GM12878 (cell line): Measurements from ENCODE around the gene VIPR1. TPM values are rescaled to one million over a fixed set of nuclear protein-coding genes. Genes with fewer than 3 reads are reported as not detected.

Experiments used
- CHD1 ChIP-seq: IDR thresholded peaks from 2 replicates; pipeline ENCODE4 v1.6.1; 2012; ENCODE audit warnings: low read depth, low read length, improper control_type of control experiment
- CHD2 ChIP-seq: IDR thresholded peaks from 2 replicates; pipeline ENCODE4 v1.6.1; 2011; ENCODE audit warnings: low read depth, low read length, improper control_type of control experiment, borderline replicate concordance
- EP300 ChIP-seq, 2 experiments: fragments of 150-350 bp in 1 of 2; IDR thresholded peaks; 2 replicates each; pipeline ENCODE4 v1.6.1; 2011 to 2012; ENCODE audit warnings: low read depth in 2 of 2, low read length in 2 of 2, borderline replicate concordance in 1 of 2, improper control_type of control experiment in 1 of 2, inconsistent platforms in 1 of 2; ENCODE audit not compliant: control insufficient read depth in 1 of 2
- FOXM1 ChIP-seq: IDR thresholded peaks from 2 replicates; pipeline ENCODE4 v1.6.1; 2012; ENCODE audit warnings: low read depth, mild to moderate bottlenecking, inconsistent platforms, low read length, moderate library complexity
- HDGF ChIP-seq: fragments of 450-650 bp; IDR thresholded peaks from 2 replicates; pipeline ENCODE4 v1.6.1; 2016; ENCODE audit warnings: antibody characterized with exemption
- KDM1A ChIP-seq: fragments of 200-600 bp; sonication (generic); IDR thresholded peaks from 2 replicates; pipeline ENCODE4 v1.6.1; 2016; ENCODE audit warnings: borderline replicate concordance
- KLF5 ChIP-seq: fragments of 450-650 bp; IDR thresholded peaks from 2 replicates; pipeline ENCODE4 v1.6.1; 2014; ENCODE audit warnings: mild to moderate bottlenecking; ENCODE audit not compliant: partially characterized antibody
- NBN ChIP-seq: fragments of 450-650 bp; IDR thresholded peaks from 2 replicates; pipeline ENCODE4 v1.6.1; 2016
- NRF1 ChIP-seq: conservative IDR thresholded peaks from 2 replicates; pipeline ENCODE4 v1.6.1; 2011; ENCODE audit warnings: mild to moderate bottlenecking, low read depth, low read length, improper control_type of control experiment
- PML ChIP-seq: IDR thresholded peaks from 2 replicates; pipeline ENCODE4 v1.6.1; 2012; ENCODE audit warnings: low read length, inconsistent platforms
- POU2F2 ChIP-seq: IDR thresholded peaks from 3 replicates; pipeline ENCODE4 v1.6.1; 2011; ENCODE audit warnings: low read depth, mild to moderate bottlenecking, low read length, borderline replicate concordance
- RELA ChIP-seq: fragments of 450-650 bp; IDR thresholded peaks from 2 replicates; pipeline ENCODE4 v1.8.0; 2014; ENCODE audit warnings: borderline replicate concordance; ENCODE audit not compliant: partially characterized antibody
- SIN3A ChIP-seq: IDR thresholded peaks from 2 replicates; pipeline ENCODE4 v1.6.1; 2012; ENCODE audit warnings: low read depth, low read length, improper control_type of control experiment
- SMAD5 ChIP-seq: IDR thresholded peaks from 2 replicates; pipeline ENCODE4 v1.6.1; 2016; ENCODE audit warnings: antibody characterized with exemption, low read depth
- SP1 ChIP-seq: IDR thresholded peaks from one replicate; pipeline ENCODE4 v1.6.1; 2011; ENCODE audit warnings: low read depth, low read length
- TAF1 ChIP-seq: IDR thresholded peaks from 2 replicates; pipeline ENCODE4 v1.6.1; 2011; ENCODE audit warnings: mild to moderate bottlenecking, low read depth, low read length, borderline replicate concordance
- ZNF24 ChIP-seq: fragments of 450-650 bp; IDR thresholded peaks from 2 replicates; pipeline ENCODE4 v1.6.1; 2017; ENCODE audit warnings: antibody characterized with exemption, mild to moderate bottlenecking
- ZNF274 ChIP-seq: IDR thresholded peaks from one replicate; pipeline ENCODE4 v1.8.0; 2011; ENCODE audit not compliant: insufficient read length, insufficient read depth
- ZSCAN29 ChIP-seq: fragments of 450-650 bp; IDR thresholded peaks from 2 replicates; pipeline ENCODE4 v1.6.1; 2017; ENCODE audit warnings: mild to moderate bottlenecking, moderate library complexity
- polyA plus RNA-seq, 11 experiments: library from polyadenylated mRNA; depleted of rRNA in 4 of 11; unstranded in 6 of 11; stranded (reverse) in 5 of 11; fragments of >200 nt; fragmentation: Nextera tagmentation in 4 of 11; fragmentation: Illumina TruSeq in 1 of 11; extraction: Ambion mirVana in 4 of 11; extraction: Trizol in 1 of 11; gene quantifications; 1 replicate in 1 of 11; 2 replicates in 10 of 11; pipeline versions ENCODE4 v1.2.1 to v1.2.3, GENCODE V29; 2011 to 2016; ENCODE audit warnings: inconsistent platforms in 2 of 11, missing spikeins in 2 of 11, low read depth in 1 of 11
- total RNA-seq, 4 experiments: library from RNA; depleted of rRNA in 3 of 4; stranded (reverse); fragments of >200 nt in 3 of 4; fragmentation: Illumina TruSeq in 1 of 4; extraction: Trizol in 1 of 4; gene quantifications; 2 replicates each; pipeline versions ENCODE4 v1.2.1 to v1.2.3, GENCODE V29; 2013 to 2021
- TF ChIP-seq, protein P1 (sequence below): IDR thresholded peaks from 2 replicates; pipeline ENCODE4 v1.6.1; 2012; ENCODE audit warnings: low read depth, low read length, improper control_type of control experiment
- TF ChIP-seq, protein P2 (sequence below): IDR thresholded peaks from 2 replicates; pipeline ENCODE4 v1.6.1; 2011; ENCODE audit warnings: mild to moderate bottlenecking, low read depth, low read length, moderate library complexity; ENCODE audit not compliant: insufficient replicate concordance
- TF ChIP-seq, protein P3 (sequence below): fragments of 450-650 bp; IDR thresholded peaks from 2 replicates; pipeline ENCODE4 v1.6.1; 2018; ENCODE audit warnings: mild to moderate bottlenecking, low read depth, moderate library complexity; ENCODE audit not compliant: partially characterized antibody
- TF ChIP-seq, protein P4 (sequence below): fragments of 450-650 bp; IDR thresholded peaks from 2 replicates; pipeline ENCODE4 v1.6.1; 2017; ENCODE audit warnings: low read depth, mild to moderate bottlenecking, moderate library complexity
- TF ChIP-seq, protein P5 (sequence below): IDR thresholded peaks from 2 replicates; pipeline ENCODE4 v1.6.1; 2012; ENCODE audit warnings: low read depth, low read length, improper control_type of control experiment

VIPR1 gene
- total and polyA plus RNA-seq, 10 of the 15 experiments (the other 5 are each of a cell fraction or from before 2014, with no cell fraction given) = 0.03 to 0.28 (median 0.12) TPM; not detected in 6

DNA sequence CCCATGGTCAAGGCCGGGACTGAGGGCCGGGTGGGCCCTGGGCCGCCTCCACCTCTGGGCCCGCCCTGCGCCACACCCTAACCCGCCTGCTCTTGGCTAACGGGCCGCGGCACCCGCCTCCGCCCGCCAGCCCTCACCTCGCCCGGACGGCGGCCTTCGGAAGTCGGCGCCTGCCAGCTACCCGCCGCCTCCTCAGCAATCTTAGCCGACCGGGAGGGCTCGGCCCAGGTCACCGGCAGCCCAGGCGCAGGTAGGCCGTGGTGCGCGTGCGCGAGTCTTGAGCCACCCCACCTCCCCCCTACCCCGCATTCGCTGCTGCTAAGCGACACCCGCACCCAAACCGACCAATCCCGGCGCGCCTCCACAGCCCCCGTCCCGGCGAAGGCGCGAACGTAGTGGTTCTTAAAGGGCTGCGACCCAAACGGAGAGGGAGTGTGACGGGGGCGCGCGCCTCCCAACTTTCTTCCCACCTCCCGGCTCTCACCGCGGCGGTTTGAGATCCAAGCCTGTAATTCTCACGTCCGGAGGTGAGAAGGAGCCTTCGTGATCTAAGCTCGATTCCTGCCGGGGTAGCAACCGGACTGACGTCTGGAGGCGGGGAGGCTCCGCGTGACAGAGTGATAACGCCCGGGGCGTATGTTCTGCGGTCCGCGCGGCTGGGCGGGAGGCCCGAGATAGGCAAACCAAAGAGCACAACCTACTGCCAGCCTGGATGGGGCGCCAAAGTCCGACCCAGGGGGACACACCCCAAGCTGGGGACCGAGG, 79.4 kb downstream of the VIPR1 start, which contains the start of gene SEC22C (continued):
- TF ChIP-seq ZSCAN29 (no peak), KDM1A (no peak), CHD1 (no peak), SIN3A (peak; percentile 53; the same call in 1 of the 2 replicates), SMAD5 (peak; percentile 62; the same call in 1 of the 2 replicates), CHD2 (peak; percentile 72), KLF5 (no peak), NBN (peak; percentile 84), ZNF24 (peak; percentile 35; the same call in 1 of the 2 replicates), TAF1 (peak; percentile 32; the same call in 1 of the 2 replicates), EP300 (IDR thresholded peaks at IDR 0.05; ENCODE audit: borderline replicate concordance in 1 of 2, control insufficient read depth in 1 of 2, low read depth in 2 of 2, low read length in 2 of 2) (no peak), PML (no peak), NRF1 (peak; percentile 86), RELA (no peak), ZNF274 (no peak), POU2F2 (peak; percentile 7; the same call in 1 of the 3 replicates), SP1 (peak; percentile 76), HDGF (0 out of 2 replicates have a peak, but pooled peaks have one; percentile 57), FOXM1 (no peak)
- TF ChIP-seq, protein P1, sequence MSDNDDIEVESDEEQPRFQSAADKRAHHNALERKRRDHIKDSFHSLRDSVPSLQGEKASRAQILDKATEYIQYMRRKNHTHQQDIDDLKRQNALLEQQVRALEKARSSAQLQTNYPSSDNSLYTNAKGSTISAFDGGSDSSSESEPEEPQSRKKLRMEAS = peak; percentile 74; the same call in 1 of the 2 replicates
- TF ChIP-seq, protein P2, sequence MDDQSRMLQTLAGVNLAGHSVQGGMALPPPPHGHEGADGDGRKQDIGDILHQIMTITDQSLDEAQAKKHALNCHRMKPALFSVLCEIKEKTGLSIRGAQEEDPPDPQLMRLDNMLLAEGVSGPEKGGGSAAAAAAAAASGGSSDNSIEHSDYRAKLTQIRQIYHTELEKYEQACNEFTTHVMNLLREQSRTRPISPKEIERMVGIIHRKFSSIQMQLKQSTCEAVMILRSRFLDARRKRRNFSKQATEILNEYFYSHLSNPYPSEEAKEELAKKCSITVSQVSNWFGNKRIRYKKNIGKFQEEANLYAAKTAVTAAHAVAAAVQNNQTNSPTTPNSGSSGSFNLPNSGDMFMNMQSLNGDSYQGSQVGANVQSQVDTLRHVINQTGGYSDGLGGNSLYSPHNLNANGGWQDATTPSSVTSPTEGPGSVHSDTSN = no peak
- TF ChIP-seq, protein P3, sequence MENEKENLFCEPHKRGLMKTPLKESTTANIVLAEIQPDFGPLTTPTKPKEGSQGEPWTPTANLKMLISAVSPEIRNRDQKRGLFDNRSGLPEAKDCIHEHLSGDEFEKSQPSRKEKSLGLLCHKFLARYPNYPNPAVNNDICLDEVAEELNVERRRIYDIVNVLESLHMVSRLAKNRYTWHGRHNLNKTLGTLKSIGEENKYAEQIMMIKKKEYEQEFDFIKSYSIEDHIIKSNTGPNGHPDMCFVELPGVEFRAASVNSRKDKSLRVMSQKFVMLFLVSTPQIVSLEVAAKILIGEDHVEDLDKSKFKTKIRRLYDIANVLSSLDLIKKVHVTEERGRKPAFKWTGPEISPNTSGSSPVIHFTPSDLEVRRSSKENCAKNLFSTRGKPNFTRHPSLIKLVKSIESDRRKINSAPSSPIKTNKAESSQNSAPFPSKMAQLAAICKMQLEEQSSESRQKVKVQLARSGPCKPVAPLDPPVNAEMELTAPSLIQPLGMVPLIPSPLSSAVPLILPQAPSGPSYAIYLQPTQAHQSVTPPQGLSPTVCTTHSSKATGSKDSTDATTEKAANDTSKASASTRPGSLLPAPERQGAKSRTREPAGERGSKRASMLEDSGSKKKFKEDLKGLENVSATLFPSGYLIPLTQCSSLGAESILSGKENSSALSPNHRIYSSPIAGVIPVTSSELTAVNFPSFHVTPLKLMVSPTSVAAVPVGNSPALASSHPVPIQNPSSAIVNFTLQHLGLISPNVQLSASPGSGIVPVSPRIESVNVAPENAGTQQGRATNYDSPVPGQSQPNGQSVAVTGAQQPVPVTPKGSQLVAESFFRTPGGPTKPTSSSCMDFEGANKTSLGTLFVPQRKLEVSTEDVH = peak; percentile 48
- TF ChIP-seq, protein P4, sequence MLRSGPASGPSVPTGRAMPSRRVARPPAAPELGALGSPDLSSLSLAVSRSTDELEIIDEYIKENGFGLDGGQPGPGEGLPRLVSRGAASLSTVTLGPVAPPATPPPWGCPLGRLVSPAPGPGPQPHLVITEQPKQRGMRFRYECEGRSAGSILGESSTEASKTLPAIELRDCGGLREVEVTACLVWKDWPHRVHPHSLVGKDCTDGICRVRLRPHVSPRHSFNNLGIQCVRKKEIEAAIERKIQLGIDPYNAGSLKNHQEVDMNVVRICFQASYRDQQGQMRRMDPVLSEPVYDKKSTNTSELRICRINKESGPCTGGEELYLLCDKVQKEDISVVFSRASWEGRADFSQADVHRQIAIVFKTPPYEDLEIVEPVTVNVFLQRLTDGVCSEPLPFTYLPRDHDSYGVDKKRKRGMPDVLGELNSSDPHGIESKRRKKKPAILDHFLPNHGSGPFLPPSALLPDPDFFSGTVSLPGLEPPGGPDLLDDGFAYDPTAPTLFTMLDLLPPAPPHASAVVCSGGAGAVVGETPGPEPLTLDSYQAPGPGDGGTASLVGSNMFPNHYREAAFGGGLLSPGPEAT = peak; percentile 87; the same call in 1 of the 2 replicates
- TF ChIP-seq, protein P5, sequence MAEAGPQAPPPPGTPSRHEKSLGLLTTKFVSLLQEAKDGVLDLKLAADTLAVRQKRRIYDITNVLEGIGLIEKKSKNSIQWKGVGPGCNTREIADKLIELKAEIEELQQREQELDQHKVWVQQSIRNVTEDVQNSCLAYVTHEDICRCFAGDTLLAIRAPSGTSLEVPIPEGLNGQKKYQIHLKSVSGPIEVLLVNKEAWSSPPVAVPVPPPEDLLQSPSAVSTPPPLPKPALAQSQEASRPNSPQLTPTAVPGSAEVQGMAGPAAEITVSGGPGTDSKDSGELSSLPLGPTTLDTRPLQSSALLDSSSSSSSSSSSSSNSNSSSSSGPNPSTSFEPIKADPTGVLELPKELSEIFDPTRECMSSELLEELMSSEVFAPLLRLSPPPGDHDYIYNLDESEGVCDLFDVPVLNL = peak; percentile 78
